Stimulated activated naive CD8-positive, alpha-beta T cell treated with anti-CD3 and anti-CD28 coated beads, Interleukin-15, Interleukin-2, amounts not matched to agents 100 ng/mL and 50 ng/mL, for 24 hours (primary cell): ENCODE measurements around the gene RASA3.
A peak's percentile ranks its signal among the peaks of the same experiment; 100 is the strongest.
"Not testable (repeated sequence)": the region's sequence is repeated elsewhere in the genome, so short reads cannot be mapped to it uniquely, and the experiment has no call there.

Experiments used
- H3K27ac Mint-ChIP-seq: one replicate; pipeline ENCODE4 v1.8.0; 2021; ENCODE audit warnings: mild to moderate bottlenecking, mixed read lengths
- H3K27me3 Mint-ChIP-seq: one replicate; pipeline ENCODE4 v1.8.0; 2021; ENCODE audit warnings: mixed read lengths
- H3K36me3 Mint-ChIP-seq: one replicate; pipeline ENCODE4 v1.8.0; 2021; ENCODE audit warnings: low read depth, mixed read lengths
- H3K4me1 Mint-ChIP-seq: one replicate; pipeline ENCODE4 v1.8.0; 2021; ENCODE audit warnings: low read depth, mixed read lengths
- H3K4me3 Mint-ChIP-seq: one replicate; pipeline ENCODE4 v1.8.0; 2021; ENCODE audit warnings: mild to moderate bottlenecking, mixed read lengths
- H3K9me3 Mint-ChIP-seq: one replicate; pipeline ENCODE4 v1.8.0; 2021; ENCODE audit warnings: mixed read lengths

Gene RASA3

GRCh38 chr13:114128624-114129522 lies 3.5 kb downstream of the RASA3 start:
- Mint-ChIP-seq H3K27me3 (no peaks in the 10 kb centered on the region), H3K36me3 (peaks cover 22% of the 10 kb centered on the region), H3K27ac (peak overlapping the region; percentile 94), H3K4me1 (peaks cover 81% of the 10 kb centered on the region), H3K4me3 (peak overlapping the region; percentile 100), H3K9me3 (no peaks in the 10 kb centered on the region)

GRCh38 chr13:114128348-114128623 lies 4.1 kb downstream of the RASA3 start:
- Mint-ChIP-seq H3K27ac (peak overlapping the region; percentile 94), H3K27me3 (no peaks in the 10 kb centered on the region), H3K4me1 (peaks cover 83% of the 10 kb centered on the region), H3K4me3 (peak overlapping the region; percentile 100), H3K36me3 (peaks cover 22% of the 10 kb centered on the region), H3K9me3 (no peaks in the 10 kb centered on the region)

GRCh38 chr13:114127473-114128347 lies 4.7 kb downstream of the RASA3 start:
- Mint-ChIP-seq H3K36me3 (peaks cover 22% of the 10 kb centered on the region), H3K4me1 (peaks cover 89% of the 10 kb centered on the region), H3K27me3 (no peaks in the 10 kb centered on the region), H3K9me3 (no peaks in the 10 kb centered on the region), H3K27ac (peak overlapping the region; percentile 94), H3K4me3 (peak overlapping the region; percentile 100)

GRCh38 chr13:114126789-114127472 lies 5.5 kb downstream of the RASA3 start:
- peak overlapping the region; percentile 94 for H3K27ac Mint-ChIP-seq
- peaks cover 22% of the 10 kb centered on the region for H3K36me3 Mint-ChIP-seq
- H3K4me3 Mint-ChIP-seq, result peak overlapping the region; percentile 100
- H3K4me1 Mint-ChIP-seq, result peaks cover 97% of the 10 kb centered on the region
- no peaks in the 10 kb centered on the region for H3K27me3 Mint-ChIP-seq
- H3K9me3 Mint-ChIP-seq, result no peaks in the 10 kb centered on the region

- H3K27me3 Mint-ChIP-seq, H3K9me3 Mint-ChIP-seq: not testable (repeated sequence)
- H3K36me3 Mint-ChIP-seq, result peaks cover 18% of the 10 kb centered on the region
- H3K4me1 Mint-ChIP-seq, result peaks cover 97% of the 10 kb centered on the region
- peak overlapping the region; percentile 100 for H3K4me3 Mint-ChIP-seq
- peak overlapping the region; percentile 94 for H3K27ac Mint-ChIP-seq
Observed at GRCh38 chr13:114126086-114126485, 6.3 kb downstream of the RASA3 start.

GRCh38 chr13:114125589-114125988 lies 6.8 kb downstream of the RASA3 start:
- no peaks in the 10 kb centered on the region for H3K9me3 Mint-ChIP-seq
- peaks cover 18% of the 10 kb centered on the region for H3K36me3 Mint-ChIP-seq
- no peaks in the 10 kb centered on the region for H3K27me3 Mint-ChIP-seq
- H3K4me1 Mint-ChIP-seq, result peaks cover 97% of the 10 kb centered on the region
- no peak overlapping the region for H3K4me3 Mint-ChIP-seq
- H3K27ac Mint-ChIP-seq, result peak overlapping the region; percentile 89

GRCh38 chr13:114124921-114125320 lies 7.5 kb downstream of the RASA3 start:
- peaks cover 18% of the 10 kb centered on the region for H3K36me3 Mint-ChIP-seq
- H3K4me3 Mint-ChIP-seq, result peak overlapping the region; percentile 41
- peak overlapping the region; percentile 89 for H3K27ac Mint-ChIP-seq
- peaks cover 94% of the 10 kb centered on the region for H3K4me1 Mint-ChIP-seq
- H3K9me3 Mint-ChIP-seq, result no peaks in the 10 kb centered on the region
- no peaks in the 10 kb centered on the region for H3K27me3 Mint-ChIP-seq

GRCh38 chr13:114124431-114124830 lies 8.0 kb downstream of the RASA3 start:
- no peaks in the 10 kb centered on the region for H3K9me3 Mint-ChIP-seq
- H3K27me3 Mint-ChIP-seq, result no peaks in the 10 kb centered on the region
- peak overlapping the region; percentile 89 for H3K27ac Mint-ChIP-seq
- peaks cover 89% of the 10 kb centered on the region for H3K4me1 Mint-ChIP-seq
- H3K4me3 Mint-ChIP-seq, result peak overlapping the region; percentile 41
- H3K36me3 Mint-ChIP-seq, result peaks cover 18% of the 10 kb centered on the region

GRCh38 chr13:114123876-114124275 lies 8.5 kb downstream of the RASA3 start:
- H3K9me3 Mint-ChIP-seq, result no peaks in the 10 kb centered on the region
- no peak overlapping the region for H3K4me3 Mint-ChIP-seq

GRCh38 chr13:114123448-114123847 lies 9.0 kb downstream of the RASA3 start:
- H3K9me3 Mint-ChIP-seq, result no peaks in the 10 kb centered on the region
- H3K36me3 Mint-ChIP-seq, result peaks cover 18% of the 10 kb centered on the region
- no peak overlapping the region for H3K4me3 Mint-ChIP-seq
- H3K4me1 Mint-ChIP-seq, result peaks cover 89% of the 10 kb centered on the region
- H3K27me3 Mint-ChIP-seq, result no peaks in the 10 kb centered on the region
- H3K27ac Mint-ChIP-seq, result peak overlapping the region; percentile 40

More at GRCh38 chr13:114123876-114124275, 8.5 kb downstream of the RASA3 start:
- peaks cover 89% of the 10 kb centered on the region for H3K4me1 Mint-ChIP-seq
- H3K27me3 Mint-ChIP-seq, result no peaks in the 10 kb centered on the region
- no peak overlapping the region for H3K27ac Mint-ChIP-seq
- peaks cover 18% of the 10 kb centered on the region for H3K36me3 Mint-ChIP-seq

GRCh38 chr13:114122591-114123211 lies 9.7 kb downstream of the RASA3 start:
- Mint-ChIP-seq H3K4me1 (peaks cover 89% of the 10 kb centered on the region), H3K27me3 (no peaks in the 10 kb centered on the region), H3K27ac (no peak overlapping the region), H3K4me3 (no peak overlapping the region), H3K36me3 (peaks cover 20% of the 10 kb centered on the region), H3K9me3 (no peaks in the 10 kb centered on the region)

GRCh38 chr13:114122127-114122511 lies 10.3 kb downstream of the RASA3 start:
- H3K4me3 Mint-ChIP-seq, result no peak overlapping the region
- no peak overlapping the region for H3K27ac Mint-ChIP-seq
- H3K4me1 Mint-ChIP-seq, result peaks cover 84% of the 10 kb centered on the region
- H3K27me3 Mint-ChIP-seq, result no peaks in the 10 kb centered on the region
- H3K36me3 Mint-ChIP-seq, result peaks cover 23% of the 10 kb centered on the region
- H3K9me3 Mint-ChIP-seq, result no peaks in the 10 kb centered on the region

GRCh38 chr13:114121496-114122126 lies 10.8 kb downstream of the RASA3 start:
- no peaks in the 10 kb centered on the region for H3K27me3 Mint-ChIP-seq
- peaks cover 79% of the 10 kb centered on the region for H3K4me1 Mint-ChIP-seq
- H3K4me3 Mint-ChIP-seq, result peak overlapping the region; percentile 30
- peaks cover 23% of the 10 kb centered on the region for H3K36me3 Mint-ChIP-seq
- H3K27ac Mint-ChIP-seq, result peak overlapping the region; percentile 45
- no peaks in the 10 kb centered on the region for H3K9me3 Mint-ChIP-seq

GRCh38 chr13:114121031-114121430 lies 11.4 kb downstream of the RASA3 start:
- peak overlapping the region; percentile 97 for H3K27ac Mint-ChIP-seq
- H3K36me3 Mint-ChIP-seq, result peaks cover 18% of the 10 kb centered on the region
- H3K9me3 Mint-ChIP-seq, result no peaks in the 10 kb centered on the region
- H3K4me3 Mint-ChIP-seq, result peak overlapping the region; percentile 67
- H3K4me1 Mint-ChIP-seq, result peaks cover 76% of the 10 kb centered on the region
- no peaks in the 10 kb centered on the region for H3K27me3 Mint-ChIP-seq
